ENCODE measurements around the gene GBF1.

The GBF1 gene

DNA sequence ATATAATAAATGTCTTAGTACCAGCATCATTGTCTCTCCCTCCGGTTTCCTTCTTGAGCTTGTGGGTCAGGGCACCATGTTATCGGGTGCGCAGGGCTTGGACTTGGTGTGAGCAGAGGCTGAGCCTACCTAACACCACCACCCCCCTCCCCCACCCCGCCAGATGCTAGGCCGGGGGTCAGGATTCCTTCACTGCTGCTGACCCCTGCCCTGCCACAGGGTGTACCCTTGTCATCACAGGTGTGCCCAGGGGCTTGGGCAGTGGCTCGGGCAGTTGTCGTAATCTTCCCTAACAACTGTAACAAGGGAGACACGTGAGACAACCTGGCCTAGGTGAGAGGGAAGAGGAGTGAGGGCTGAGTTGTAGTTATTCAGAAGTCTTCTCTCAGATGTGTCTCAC is 137.5 kb downstream of the GBF1 start:
- Mint-ChIP-seq H3K27ac (no peak overlapping the region), H3K4me1 (ENCODE audit: low read depth) (peaks cover 6% of the 10 kb centered on the region), H3K4me3 (no peak overlapping the region), H3K27me3 (no peaks in the 10 kb centered on the region), H3K36me3 (ENCODE audit: low read depth) (peaks cover 57% of the 10 kb centered on the region), H3K9me3 (no peaks in the 10 kb centered on the region)
- DNase-seq, result no peak

DNA sequence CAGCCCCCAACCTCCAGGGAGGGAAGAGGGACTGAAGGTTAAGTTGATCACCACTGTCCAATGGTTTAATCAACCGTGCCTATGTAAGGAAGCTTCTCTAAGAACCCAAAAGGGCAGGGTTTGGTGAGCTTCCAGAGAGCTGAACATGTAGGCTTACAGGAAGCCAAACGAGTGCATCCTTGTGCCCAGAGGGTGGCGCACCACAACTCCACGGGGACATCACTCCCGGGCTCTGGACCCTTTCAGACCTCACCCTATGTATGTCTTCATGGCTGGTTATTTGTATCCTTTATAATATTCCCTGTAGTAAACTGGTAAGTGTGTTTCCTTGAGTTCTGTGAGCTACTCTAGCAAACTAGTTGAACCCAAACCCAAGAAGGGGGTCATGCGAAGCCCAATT is 138.7 kb downstream of the GBF1 start:
- H3K27ac Mint-ChIP-seq, result no peak overlapping the region

DNA sequence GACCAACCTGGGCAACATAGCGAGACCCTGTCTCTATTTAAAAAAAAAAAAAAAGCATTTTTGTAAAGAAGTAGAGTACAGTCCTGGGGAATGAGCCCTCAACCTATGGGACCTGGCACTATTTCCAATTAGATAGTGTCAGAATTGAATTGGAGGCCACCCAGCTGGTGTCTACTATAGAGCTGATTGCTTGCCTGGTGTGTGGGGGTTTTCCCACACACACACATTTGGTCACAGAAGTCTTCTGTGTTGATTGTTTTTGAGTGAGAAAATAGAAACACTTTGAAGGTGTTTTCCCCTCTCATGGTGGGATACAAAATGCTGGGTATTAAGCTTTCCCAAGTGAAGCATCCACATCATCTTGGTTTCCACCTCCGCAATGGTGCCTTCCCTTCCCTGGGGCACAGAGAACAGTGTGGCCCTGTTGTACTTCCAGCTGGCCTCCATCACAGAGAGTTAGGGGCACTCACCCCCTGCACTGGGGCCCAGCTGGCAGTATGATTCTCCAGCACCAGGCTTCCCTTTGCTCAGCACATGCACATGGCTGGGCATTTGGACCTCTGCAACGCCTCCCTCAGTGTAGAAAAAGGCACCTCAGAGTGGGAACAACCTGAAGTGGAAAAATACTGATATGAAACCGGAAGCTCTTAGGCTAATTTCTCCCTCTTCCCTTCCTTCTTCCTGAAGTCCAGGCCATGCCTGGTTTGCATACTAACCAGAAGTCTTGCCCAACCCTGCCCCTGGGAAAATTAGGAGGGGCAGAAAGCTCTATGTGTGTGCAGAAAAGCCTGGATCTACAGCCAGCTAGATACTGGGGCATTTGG is 139.5 kb downstream of the GBF1 start:
- Mint-ChIP-seq H3K27ac (peak overlapping the region; percentile 18), H3K9me3 (no peaks in the 10 kb centered on the region), H3K27me3 (no peaks in the 10 kb centered on the region), H3K4me1 (ENCODE audit: low read depth) (peaks cover 6% of the 10 kb centered on the region), H3K36me3 (ENCODE audit: low read depth) (peaks cover 38% of the 10 kb centered on the region), H3K4me3 (no peak overlapping the region)
- no peak for DNase-seq

More for the DNA sequence above, 138.7 kb downstream of the GBF1 start:
- no peak for DNase-seq
- Mint-ChIP-seq H3K9me3 (no peaks in the 10 kb centered on the region), H3K4me3 (no peak overlapping the region), H3K4me1 (ENCODE audit: low read depth) (peaks cover 6% of the 10 kb centered on the region), H3K36me3 (ENCODE audit: low read depth) (peaks cover 46% of the 10 kb centered on the region), H3K27me3 (no peaks in the 10 kb centered on the region)

DNA sequence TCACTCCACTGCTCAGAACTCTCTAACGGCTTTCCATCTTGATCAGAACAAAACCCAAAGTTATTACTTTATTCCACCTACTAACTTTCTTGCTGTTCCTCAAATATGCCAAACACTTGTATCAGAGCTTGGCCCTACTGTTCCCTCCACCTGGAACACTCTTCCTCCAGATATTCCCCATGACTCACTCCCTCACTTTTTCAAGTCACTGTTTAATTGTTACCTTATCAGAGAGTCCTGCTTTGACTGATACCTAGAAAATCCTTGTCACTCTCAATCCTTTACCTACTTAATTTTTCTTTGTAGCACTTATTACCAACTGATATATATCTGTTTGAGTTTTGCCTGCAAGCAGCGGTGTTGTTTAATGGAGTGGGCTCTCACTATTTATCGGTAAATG is 144.6 kb downstream of the GBF1 start:
- no peaks in the 10 kb centered on the region for H3K27me3 Mint-ChIP-seq
- no peak for DNase-seq
- H3K27ac Mint-ChIP-seq, result no peak overlapping the region
- H3K36me3 Mint-ChIP-seq (ENCODE audit: low read depth), result peaks cover 8% of the 10 kb centered on the region
- H3K4me1 Mint-ChIP-seq (ENCODE audit: low read depth), result peaks cover 21% of the 10 kb centered on the region
- no peak overlapping the region for H3K4me3 Mint-ChIP-seq
- H3K9me3 Mint-ChIP-seq, result no peaks in the 10 kb centered on the region

DNA sequence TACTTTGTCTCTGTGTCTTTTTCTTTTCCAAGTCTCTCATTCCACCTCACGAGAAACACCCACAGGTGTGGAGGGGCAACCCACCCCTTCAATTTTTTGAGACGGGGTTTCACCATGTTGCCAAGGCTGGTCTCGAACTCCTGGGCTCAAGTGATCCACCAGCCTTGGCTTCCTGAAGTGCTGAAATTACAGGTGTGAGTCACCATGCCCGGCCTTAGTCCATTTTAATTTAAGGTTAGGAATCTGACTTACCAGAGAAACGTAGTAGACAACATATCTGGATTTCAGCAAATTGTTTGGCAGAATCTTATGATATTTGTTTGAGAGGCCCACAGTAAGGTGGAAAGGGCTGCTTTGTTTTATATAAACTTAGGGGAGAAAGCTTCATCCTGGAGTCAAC is 147.0 kb downstream of the GBF1 start:
- H3K27ac Mint-ChIP-seq, result no peak overlapping the region
- H3K27me3 Mint-ChIP-seq, result no peaks in the 10 kb centered on the region
- H3K36me3 Mint-ChIP-seq (ENCODE audit: low read depth), result peaks cover 29% of the 10 kb centered on the region
- H3K9me3 Mint-ChIP-seq, result no peaks in the 10 kb centered on the region
- H3K4me3 Mint-ChIP-seq, result no peak overlapping the region
- peaks cover 31% of the 10 kb centered on the region for H3K4me1 Mint-ChIP-seq (ENCODE audit: low read depth)
- DNase-seq, result no peak

DNA sequence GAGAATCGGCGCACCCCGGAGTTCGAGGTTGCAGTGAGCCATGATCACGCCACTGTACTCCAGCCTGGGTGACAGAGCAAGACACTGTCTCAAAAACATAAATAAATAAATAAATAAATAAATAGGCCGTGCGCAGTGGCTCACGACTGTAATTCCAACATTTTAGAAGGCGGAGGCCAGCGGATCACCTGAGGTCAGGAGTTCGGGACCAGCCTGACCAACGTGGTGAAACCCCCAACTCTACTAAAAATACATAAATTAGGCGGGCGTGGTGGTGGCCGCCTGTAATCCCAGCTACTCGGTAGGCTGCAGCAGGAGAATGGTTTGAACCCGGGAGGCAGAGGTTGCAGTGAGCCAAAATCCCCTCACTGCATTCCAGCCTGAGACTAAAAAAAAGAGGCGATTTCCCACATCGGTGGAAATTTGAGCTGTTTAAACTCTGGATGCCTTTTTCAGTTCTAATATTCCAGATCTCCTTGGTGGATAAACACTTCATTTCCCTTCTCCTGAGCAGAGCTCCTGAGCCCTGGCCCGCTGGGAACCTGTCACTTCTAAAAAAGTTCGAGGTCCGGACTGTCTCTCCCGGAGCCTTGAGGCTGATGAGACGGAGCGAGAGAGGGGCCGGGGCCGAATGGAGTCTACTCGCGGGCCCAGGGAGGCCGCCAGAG is 148.2 kb downstream of the GBF1 start:
- DNase-seq, result no peak
- Mint-ChIP-seq H3K9me3 (no peaks in the 10 kb centered on the region), H3K27me3 (no peaks in the 10 kb centered on the region), H3K4me3 (peak overlapping the region; percentile 97), H3K36me3 (ENCODE audit: low read depth) (peaks cover 42% of the 10 kb centered on the region), H3K4me1 (ENCODE audit: low read depth) (peaks cover 43% of the 10 kb centered on the region), H3K27ac (peak overlapping the region; percentile 99)

DNA sequence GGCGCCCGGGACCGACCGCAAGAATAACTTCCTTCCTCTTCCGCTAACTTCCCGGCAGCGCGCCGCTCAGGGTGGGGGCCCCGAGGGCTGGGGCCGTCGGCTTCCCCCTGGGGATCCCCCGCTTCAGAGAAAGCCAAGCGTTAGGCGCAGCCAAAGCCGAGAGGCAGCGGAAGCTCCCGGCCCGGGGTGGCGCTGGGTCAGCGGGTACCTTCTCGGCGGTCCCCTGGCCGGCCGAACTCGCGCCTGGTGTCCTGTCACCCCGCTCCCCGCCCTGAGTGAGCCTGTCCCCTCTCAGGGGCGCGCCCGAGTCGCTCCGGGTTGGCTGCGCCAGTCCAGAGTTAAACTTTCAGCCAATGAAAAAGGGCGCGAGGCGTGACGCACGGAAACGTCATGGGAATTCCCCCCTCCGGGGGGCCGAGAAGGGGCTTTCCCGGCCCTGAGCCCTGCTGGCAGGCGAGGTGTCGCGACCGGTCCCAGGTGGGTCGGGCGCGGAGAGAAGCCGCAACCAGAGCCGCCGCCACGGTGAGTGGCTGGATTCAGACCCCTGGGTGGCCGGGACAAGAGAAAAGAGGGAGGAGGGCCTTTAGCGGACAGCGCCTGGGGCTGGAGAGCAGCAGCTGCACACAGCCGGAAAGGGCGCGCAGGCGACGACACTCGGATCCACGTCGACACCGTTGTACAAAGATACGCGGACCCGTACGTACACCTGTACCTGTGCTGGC is 148.9 kb downstream of the GBF1 start:
- H3K36me3 Mint-ChIP-seq (ENCODE audit: low read depth), result peaks cover 46% of the 10 kb centered on the region
- peaks cover 47% of the 10 kb centered on the region for H3K4me1 Mint-ChIP-seq (ENCODE audit: low read depth)
- H3K27ac Mint-ChIP-seq, result peak overlapping the region; percentile 99
- H3K27me3 Mint-ChIP-seq, result no peaks in the 10 kb centered on the region
- H3K4me3 Mint-ChIP-seq, result peak overlapping the region; percentile 97
- DNase-seq, result peak; percentile 99
- H3K9me3 Mint-ChIP-seq, result no peaks in the 10 kb centered on the region

DNA sequence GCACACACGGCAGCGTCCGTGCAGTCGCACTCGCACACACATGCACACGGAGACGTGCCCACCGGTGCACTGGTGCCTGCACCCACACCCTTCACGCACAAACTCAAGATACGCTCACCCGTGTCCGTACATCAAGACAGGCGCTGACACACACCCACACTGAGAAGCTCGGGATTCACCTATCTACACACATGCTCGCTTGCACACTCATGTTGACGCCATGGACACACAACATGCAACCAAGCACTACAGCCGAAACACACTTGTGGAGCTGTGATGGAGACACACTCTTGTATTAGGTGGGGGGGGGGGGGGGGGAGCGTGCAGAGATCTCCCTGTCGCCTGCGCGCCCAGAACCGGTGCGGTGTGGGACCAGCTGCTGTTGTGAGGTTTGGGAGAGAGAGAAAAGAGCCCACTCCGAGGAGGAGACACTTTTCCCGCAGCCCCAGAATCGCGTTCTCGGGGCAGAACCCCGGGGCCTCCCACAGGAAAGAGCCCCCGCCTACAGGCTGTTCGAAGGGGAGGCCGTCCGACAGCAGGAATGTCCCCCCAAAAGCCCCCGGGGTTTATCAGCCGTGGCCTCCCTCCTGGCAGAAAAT is 149.6 kb downstream of the GBF1 start:
- Mint-ChIP-seq H3K4me3 (peak overlapping the region; percentile 97), H3K36me3 (ENCODE audit: low read depth) (peaks cover 52% of the 10 kb centered on the region), H3K4me1 (ENCODE audit: low read depth) (peaks cover 52% of the 10 kb centered on the region), H3K27me3 (no peaks in the 10 kb centered on the region), H3K9me3 (no peaks in the 10 kb centered on the region), H3K27ac (peak overlapping the region; percentile 99)
- no peak for DNase-seq

DNA sequence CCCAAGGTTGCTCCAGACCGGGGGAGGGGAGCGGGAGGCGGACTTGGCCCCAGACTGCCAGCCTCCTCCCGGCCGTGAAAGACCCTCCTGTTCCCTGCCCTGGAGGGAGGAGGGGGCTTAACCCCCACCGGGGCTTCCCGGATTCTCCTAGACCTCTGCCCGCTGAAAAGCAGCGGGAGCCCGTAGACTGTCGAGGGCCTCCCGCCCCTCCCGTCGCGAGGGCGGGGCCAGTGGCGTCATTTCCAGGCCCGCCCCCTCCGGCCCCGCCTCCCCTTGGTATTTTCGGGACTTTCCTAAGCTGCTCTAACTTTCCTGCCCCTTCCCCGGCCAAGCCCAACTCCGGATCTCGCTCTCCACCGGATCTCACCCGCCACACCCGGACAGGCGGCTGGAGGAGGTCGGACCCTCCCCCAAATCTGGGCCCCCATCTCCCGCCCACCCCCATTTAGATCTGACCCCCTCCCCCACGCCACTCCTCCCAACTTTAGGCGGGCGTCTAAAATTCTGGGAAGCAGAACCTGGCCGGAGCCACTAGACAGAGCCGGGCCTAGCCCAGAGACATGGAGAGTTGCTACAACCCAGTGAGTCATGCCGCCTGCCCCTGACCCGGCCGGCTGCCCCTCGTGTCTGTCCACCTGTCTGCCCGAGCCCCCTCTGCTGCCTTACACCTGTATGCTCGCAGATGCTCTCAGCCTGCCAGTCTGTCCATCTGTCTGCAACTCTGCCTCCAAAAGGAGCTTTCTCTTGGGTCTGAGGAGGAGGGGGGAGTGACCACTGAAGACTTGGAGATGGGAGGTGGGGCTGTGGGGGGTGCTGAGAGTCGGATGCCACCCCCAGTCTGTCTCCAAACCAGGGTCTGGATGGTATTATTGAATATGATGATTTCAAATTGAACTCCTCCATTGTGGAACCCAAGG is 150.3 kb downstream of the GBF1 start, which contains the start of gene NFKB2:
NFKB2 (plus strand) TSS at position 306 of the 917 bp plus-strand sequence; CDS start at position 561, 255 bp downstream.
- Mint-ChIP-seq H3K4me3 (peak within 1 kb of the TSS; percentile 97), H3K36me3 (ENCODE audit: low read depth) (peaks cover 60% of the 10 kb centered on the region), H3K27me3 (no peaks in the 10 kb centered on the region), H3K27ac (peak within 1 kb of the TSS; percentile 99), H3K4me1 (ENCODE audit: low read depth) (peaks cover 58% of the 10 kb centered on the region), H3K9me3 (no peaks in the 10 kb centered on the region)
- DNase-seq, result peak; percentile 97

DNA sequence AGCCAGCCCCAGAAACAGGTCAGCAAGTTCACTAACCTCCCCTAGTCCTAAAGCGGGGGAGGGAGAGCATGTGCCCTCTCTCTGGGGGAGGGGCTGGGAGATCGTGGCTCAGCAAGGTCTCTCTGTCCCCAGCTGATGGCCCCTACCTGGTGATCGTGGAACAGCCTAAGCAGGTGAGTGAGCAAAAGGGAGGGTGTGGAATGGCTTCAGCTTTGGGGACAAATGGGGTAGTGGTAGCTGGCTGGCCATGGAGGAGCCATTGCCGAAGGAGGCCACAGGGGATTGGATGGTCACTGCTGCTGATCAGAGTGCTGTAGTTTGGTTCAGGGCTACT is 151.0 kb downstream of the GBF1 start:
- Mint-ChIP-seq H3K27me3 (no peaks in the 10 kb centered on the region), H3K9me3 (no peaks in the 10 kb centered on the region), H3K4me3 (peak overlapping the region; percentile 97), H3K4me1 (ENCODE audit: low read depth) (peaks cover 57% of the 10 kb centered on the region), H3K36me3 (ENCODE audit: low read depth) (peaks cover 66% of the 10 kb centered on the region), H3K27ac (peak overlapping the region; percentile 99)
- no peak for DNase-seq

DNA sequence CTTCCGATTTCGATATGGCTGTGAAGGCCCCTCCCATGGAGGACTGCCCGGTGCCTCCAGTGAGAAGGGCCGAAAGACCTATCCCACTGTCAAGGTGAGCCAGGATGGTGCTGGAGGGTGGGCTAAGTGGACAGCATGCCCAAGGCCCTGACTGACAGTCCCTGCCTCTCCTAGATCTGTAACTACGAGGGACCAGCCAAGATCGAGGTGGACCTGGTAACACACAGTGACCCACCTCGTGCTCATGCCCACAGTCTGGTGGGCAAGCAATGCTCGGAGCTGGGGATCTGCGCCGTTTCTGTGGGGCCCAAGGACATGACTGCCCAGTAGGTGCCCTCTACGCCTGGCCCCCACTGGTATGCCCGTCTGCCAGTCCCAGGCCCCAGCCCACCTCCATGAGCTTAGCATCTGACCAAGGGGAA is 151.4 kb downstream of the GBF1 start:
- Mint-ChIP-seq H3K27ac (peak overlapping the region; percentile 99), H3K27me3 (no peaks in the 10 kb centered on the region), H3K4me3 (peak overlapping the region; percentile 97), H3K36me3 (ENCODE audit: low read depth) (peaks cover 71% of the 10 kb centered on the region), H3K9me3 (no peaks in the 10 kb centered on the region), H3K4me1 (ENCODE audit: low read depth) (peaks cover 57% of the 10 kb centered on the region)
- DNase-seq, result no peak

DNA sequence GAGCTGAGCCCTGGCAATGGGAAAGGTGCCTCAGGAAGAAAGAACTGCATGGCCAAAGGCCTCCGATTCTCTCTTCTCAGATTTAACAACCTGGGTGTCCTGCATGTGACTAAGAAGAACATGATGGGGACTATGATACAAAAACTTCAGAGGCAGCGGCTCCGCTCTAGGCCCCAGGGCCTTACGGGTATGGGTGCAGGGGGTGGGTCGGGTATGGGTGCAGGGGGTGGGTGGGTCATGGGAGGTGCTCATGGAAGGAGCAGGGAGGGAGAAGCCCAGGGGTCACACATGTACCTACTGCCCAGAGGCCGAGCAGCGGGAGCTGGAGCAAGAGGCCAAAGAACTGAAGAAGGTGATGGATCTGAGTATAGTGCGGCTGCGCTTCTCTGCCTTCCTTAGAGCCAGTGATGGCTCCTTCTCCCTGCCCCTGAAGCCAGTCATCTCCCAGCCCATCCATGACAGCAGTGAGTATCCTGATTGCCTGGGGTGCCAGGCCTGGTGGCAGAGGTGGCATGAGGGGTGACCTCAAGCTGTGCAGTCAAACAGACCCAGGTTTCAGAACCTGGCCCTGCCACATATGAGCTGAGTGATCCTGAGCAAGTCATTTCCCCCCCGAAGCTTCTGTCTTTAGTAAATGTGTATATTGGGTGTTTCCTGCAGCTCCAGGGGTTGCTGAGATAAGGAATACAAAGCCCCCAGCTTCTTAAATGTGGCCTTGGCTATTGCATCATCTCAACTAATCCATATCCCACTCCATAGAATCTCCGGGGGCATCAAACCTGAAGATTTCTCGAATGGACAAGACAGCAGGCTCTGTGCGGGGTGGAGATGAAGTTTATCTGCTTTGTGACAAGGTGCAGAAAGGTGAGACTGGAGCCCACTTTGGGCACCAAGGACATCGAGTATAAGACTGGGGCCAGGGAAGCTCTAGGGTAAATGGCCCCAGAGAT is 152.2 kb downstream of the GBF1 start:
- Mint-ChIP-seq H3K9me3 (no peaks in the 10 kb centered on the region), H3K36me3 (ENCODE audit: low read depth) (peaks cover 78% of the 10 kb centered on the region), H3K4me1 (ENCODE audit: low read depth) (peaks cover 56% of the 10 kb centered on the region), H3K27ac (peak overlapping the region; percentile 99), H3K4me3 (peak overlapping the region; percentile 97), H3K27me3 (no peaks in the 10 kb centered on the region)
- no peak for DNase-seq
